Gastroesophageal sphincter (tissue), 4 donors: ENCODE measurements around the gene GRAMD1A. TPM values are rescaled to one million over a fixed set of nuclear protein-coding genes. Genes with fewer than 3 reads are reported as not detected.
A peak's percentile ranks its signal among the peaks of the same experiment; 100 is the strongest.

Experiments
- ATAC-seq: fragments of 150-250 bp; one replicate; pipeline ENCODE4 v1.9.1; 2016; ENCODE audit warnings: mild to moderate bottlenecking, moderate library complexity
- H3K27ac ChIP-seq, 4 donors: fragments of 200-600 bp; sonication (generic) in 3 of 4; 1 replicate in 3 of 4; 2 replicates in 1 of 4; pipeline ENCODE4 v1.5.1; 2016 to 2019
- H3K27me3 ChIP-seq: fragments of 200-600 bp; sonication (generic); one replicate; pipeline ENCODE4 v1.5.1; 2019
- H3K36me3 ChIP-seq, 2 donors: fragments of 200-600 bp; sonication (generic); one replicate each; pipeline ENCODE4 v1.5.1; 2019; ENCODE audit warnings: control low read depth in 1 of 2
- H3K4me1 ChIP-seq, 3 donors: fragments of 200-600 bp; sonication (generic); 1 replicate in 2 of 3; 2 replicates in 1 of 3; pipeline ENCODE4 v1.5.1; 2016 to 2019; ENCODE audit warnings: control low read depth in 2 of 3
- H3K4me3 ChIP-seq, 2 donors: fragments of 200-600 bp; sonication (generic); one replicate each; pipeline ENCODE4 v1.5.1; 2019; ENCODE audit warnings: mild to moderate bottlenecking in 1 of 2, moderate library complexity in 1 of 2
- H3K9me3 ChIP-seq, 3 donors: fragments of 200-600 bp; sonication (generic); one replicate each; pipeline ENCODE4 v1.5.1; 2017 to 2019; ENCODE audit warnings: control low read depth in 2 of 3
- CTCF ChIP-seq, 4 experiments: fragments of 200-600 bp in 2 of 4; fragments of 450-650 bp in 2 of 4; sonication (generic) in 1 of 4; IDR thresholded peaks; one replicate each; pipeline ENCODE4 v1.5.1; 2017 to 2019; ENCODE audit warnings: antibody characterized with exemption in 4 of 4, mild to moderate bottlenecking in 2 of 4, moderate library complexity in 2 of 4
- EP300 ChIP-seq: sonication (generic); formaldehyde crosslinking; IDR thresholded peaks from one replicate; pipeline ENCODE4 v1.6.1; 2017; ENCODE audit warnings: antibody characterized with exemption, mild to moderate bottlenecking
- POLR2A ChIP-seq, 2 donors: fragments of 450-650 bp; IDR thresholded peaks; one replicate each; pipeline ENCODE4 v1.6.1; 2017; ENCODE audit warnings: antibody characterized with exemption in 2 of 2, mild to moderate bottlenecking in 2 of 2, moderate library complexity in 1 of 2
- POLR2AphosphoS5 ChIP-seq: sonication (generic); formaldehyde crosslinking; IDR thresholded peaks from one replicate; pipeline ENCODE4 v1.6.1; 2017; ENCODE audit warnings: antibody characterized with exemption
- WGBS, 2 donors: methylation state at CpG; one replicate each; pipeline ENCODE4 v1.1.5; 2018; ENCODE audit warnings: low coverage in 1 of 2; 5-methylcytosine and 5-hydroxymethylcytosine counted together
- total RNA-seq, 4 donors: library from RNA; depleted of rRNA; stranded (reverse); fragments of >200 nt; gene quantifications; one replicate each; pipeline ENCODE4 v1.1.0, GENCODE V29; 2016

Gene GRAMD1A
- total RNA-seq, 4 donors from 2014 or later, result 22.0 to 40.0 (median 35.9) TPM

GRCh38 chr19:34960103-34960805, 39.9 kb upstream of the GRAMD1A start:
- peaks cover 0 to 65% (median 2%) of the 10 kb centered on the region in 3 donors for H3K9me3 ChIP-seq
- H3K27me3 ChIP-seq, result no peaks in the 10 kb centered on the region
- ATAC-seq, result no peak
- no peak for TF ChIP-seq EP300
- no peak for TF ChIP-seq POLR2A (IDR thresholded peaks at IDR 0.05)
- TF ChIP-seq CTCF (IDR thresholded peaks at IDR 0.05), result no peak
- no peak for TF ChIP-seq POLR2AphosphoS5
- peaks cover 7 to 60% of the 10 kb centered on the region in 2 donors for H3K36me3 ChIP-seq
- H3K4me1 ChIP-seq, result peaks cover 0 to 34% (median 12%) of the 10 kb centered on the region in 3 donors
- H3K4me3 ChIP-seq, result no peak overlapping the region
- 75 to 93% methylated on average over 2 to 6 of the region's 8 CpGs for WGBS, 2 donors
- no peak overlapping the region for H3K27ac ChIP-seq

- H3K9me3 ChIP-seq, result peaks cover 0 to 56% (median 2%) of the 10 kb centered on the region in 3 donors
- peaks cover 0 to 34% (median 12%) of the 10 kb centered on the region in 3 donors for H3K4me1 ChIP-seq
- H3K27me3 ChIP-seq, result no peaks in the 10 kb centered on the region
- no peak overlapping the region for H3K27ac ChIP-seq
- 88 to 99% methylated on average over 7 to 8 of the region's 12 CpGs for WGBS, 2 donors
- no peak overlapping the region for H3K4me3 ChIP-seq
- TF ChIP-seq POLR2AphosphoS5, result no peak
- no peak for TF ChIP-seq CTCF (IDR thresholded peaks at IDR 0.05)
- no peak for TF ChIP-seq EP300
- TF ChIP-seq POLR2A (IDR thresholded peaks at IDR 0.05), result no peak
- peaks cover 7 to 51% of the 10 kb centered on the region in 2 donors for H3K36me3 ChIP-seq
- no peak for ATAC-seq
These were observed 39.0 kb upstream of the GRAMD1A start for GRCh38 chr19:34960940-34961679.

DNA sequence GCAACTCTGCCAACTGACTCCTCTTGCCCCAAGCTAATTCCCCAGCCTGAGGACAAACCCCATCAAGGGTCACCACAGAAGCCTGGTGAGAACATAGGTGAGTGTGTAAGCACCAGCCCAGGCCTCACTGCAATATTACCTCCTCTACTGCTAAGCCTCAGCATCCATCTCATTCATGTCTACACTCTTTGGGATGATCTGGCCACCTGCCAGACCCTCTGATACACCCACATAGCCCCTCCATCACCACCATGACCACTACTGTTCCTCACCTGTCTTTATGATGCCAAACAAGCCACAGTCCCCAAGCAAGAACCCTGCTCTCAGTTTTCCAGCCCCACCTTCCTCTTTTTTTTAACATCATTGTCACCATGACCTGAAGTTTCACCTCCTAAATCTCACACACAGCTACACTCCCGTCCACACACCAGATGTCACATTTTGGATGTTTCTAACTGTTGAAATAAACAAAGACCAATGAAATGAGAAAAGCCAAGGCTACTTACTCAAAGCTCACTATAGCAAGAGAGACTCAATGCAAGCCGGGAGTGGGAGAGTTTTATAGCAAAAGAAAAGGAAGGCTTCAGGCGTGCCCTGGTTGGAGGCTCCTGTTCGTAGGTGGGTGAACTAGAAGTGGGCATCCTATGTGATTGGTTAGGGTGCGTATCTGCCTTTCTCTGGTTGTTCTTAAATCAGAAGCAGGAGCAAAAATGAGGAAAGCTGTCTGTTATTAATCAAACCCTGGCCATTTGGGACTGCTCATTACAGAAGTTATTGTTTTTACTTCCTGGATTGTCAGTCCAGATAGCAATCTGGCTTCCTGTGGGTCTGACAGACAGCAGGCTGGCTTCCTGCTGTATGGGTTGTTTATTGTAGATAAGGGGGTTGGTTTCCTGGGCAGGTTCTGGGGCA, 38.1 kb upstream of the GRAMD1A start:
- no peak for TF ChIP-seq POLR2A (IDR thresholded peaks at IDR 0.05)
- TF ChIP-seq POLR2AphosphoS5, result no peak
- TF ChIP-seq EP300, result no peak
- TF ChIP-seq CTCF (IDR thresholded peaks at IDR 0.05), result no peak
- Histone ChIP-seq H3K27ac (peak overlapping the region in 3 of 4 donors; percentile 71 to 80 (median 73)), H3K4me1 (peaks cover 0 to 34% (median 12%) of the 10 kb centered on the region in 3 donors), H3K4me3 (peak overlapping the region in 1 of 2 donors; percentile 98), H3K36me3 (peaks cover 7 to 42% of the 10 kb centered on the region in 2 donors), H3K27me3 (no peaks in the 10 kb centered on the region), H3K9me3 (peaks cover 0 to 47% (median 2%) of the 10 kb centered on the region in 3 donors)
- no peak for ATAC-seq
- 49 to 75% methylated on average over 4 of the region's 5 CpGs for WGBS, 2 donors

GRCh38 chr19:34962687-34963572, 37.2 kb upstream of the GRAMD1A start:
- H3K4me1 ChIP-seq, result peaks cover 0 to 34% (median 12%) of the 10 kb centered on the region in 3 donors
- 24 to 37% methylated on average over 10 to 11 of the region's 14 CpGs for WGBS, 2 donors
- H3K9me3 ChIP-seq, result peaks cover 0 to 38% (median 2%) of the 10 kb centered on the region in 3 donors
- no peak for ATAC-seq
- H3K36me3 ChIP-seq, result peaks cover 7 to 33% of the 10 kb centered on the region in 2 donors
- H3K27ac ChIP-seq, result peak overlapping the region in 3 of 4 donors; percentile 71 to 80 (median 73)
- H3K4me3 ChIP-seq, result peak overlapping the region; percentile 75 to 98
- H3K27me3 ChIP-seq, result no peaks in the 10 kb centered on the region
- no peak for TF ChIP-seq CTCF (IDR thresholded peaks at IDR 0.05)
- no peak for TF ChIP-seq POLR2A (IDR thresholded peaks at IDR 0.05)
- TF ChIP-seq POLR2AphosphoS5, result no peak
- TF ChIP-seq EP300, result no peak
